SK-N-SH (cell line): ENCODE measurements around the gene LURAP1L.

Experiments
- ELF1 ChIP-seq: IDR thresholded peaks from 2 replicates; pipeline ENCODE4 v1.4.0; 2012
- EP300 ChIP-seq, 2 experiments: IDR thresholded peaks; 2 replicates each; pipeline versions ENCODE4 v1.4.0 to v1.6.1; 2012; ENCODE audit warnings: borderline replicate concordance in 1 of 2, low read depth in 1 of 2, low read length in 1 of 2
- POLR2AphosphoS5 ChIP-seq: IDR thresholded peaks from 2 replicates; pipeline ENCODE4 v1.6.1; 2012; ENCODE audit warnings: low read depth, low read length
- RAD21 ChIP-seq: IDR thresholded peaks from 2 replicates; pipeline ENCODE4 v1.6.1; 2012; ENCODE audit warnings: mild to moderate bottlenecking, low read length
- RFX5 ChIP-seq: IDR thresholded peaks from 2 replicates; pipeline ENCODE4 v1.6.1; 2012; ENCODE audit warnings: mild to moderate bottlenecking, improper control_type of control experiment, low read length
- TF ChIP-seq, protein P1 (sequence below): fragments of 200-600 bp; sonication (generic); IDR thresholded peaks from 2 replicates; pipeline ENCODE4 v1.6.1; 2017; ENCODE audit warnings: antibody characterized with exemption, mild to moderate bottlenecking, moderate library complexity
- TF ChIP-seq, protein P2 (sequence below): fragments of 150-350 bp; IDR thresholded peaks from 2 replicates; pipeline ENCODE4 v1.6.1; 2017; ENCODE audit warnings: antibody characterized with exemption, low read length, low read depth, borderline replicate concordance

DNA sequence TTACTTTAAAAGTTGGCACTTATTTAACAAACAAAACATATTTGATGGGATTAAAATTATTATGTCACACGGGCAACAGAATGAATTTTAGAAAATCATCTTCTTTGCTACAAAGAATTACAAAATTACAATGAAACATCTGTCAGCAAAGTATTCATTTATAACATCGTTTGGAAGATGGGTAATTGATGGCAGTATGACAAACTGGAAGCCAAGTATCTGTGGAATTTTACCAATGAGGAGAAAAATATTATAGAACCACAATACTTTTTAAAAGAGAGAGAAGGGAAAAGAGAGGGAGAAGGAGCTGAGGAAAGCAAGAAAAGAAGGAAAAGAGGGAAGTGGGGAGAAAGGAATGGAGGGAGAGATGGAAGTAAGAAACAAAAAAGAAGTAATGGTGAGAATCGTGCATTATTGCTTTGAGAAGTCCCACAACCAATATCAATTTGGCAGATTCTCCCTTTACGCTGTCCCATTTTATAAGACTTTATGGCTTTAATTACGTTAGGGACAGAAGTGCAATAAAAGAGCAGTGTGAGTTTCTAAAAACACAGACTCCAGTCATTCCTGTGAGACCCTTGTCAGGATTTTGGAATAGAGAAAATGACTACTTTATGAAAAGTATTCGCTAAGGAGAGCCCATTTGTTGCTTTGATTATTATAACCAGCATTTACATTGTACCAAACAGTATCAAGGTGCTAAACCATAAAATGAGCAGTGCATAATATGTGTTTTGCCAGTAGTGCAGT is 76.7 kb downstream of the LURAP1L start:
- TF ChIP-seq ELF1 (no peak), RFX5 (no peak), EP300 (IDR thresholded peaks at IDR 0.05; ENCODE audit: borderline replicate concordance in 1 of 2, low read depth in 1 of 2, low read length in 1 of 2) (no peak), POLR2AphosphoS5 (no peak), RAD21 (no peak)
- TF ChIP-seq, protein P1, sequence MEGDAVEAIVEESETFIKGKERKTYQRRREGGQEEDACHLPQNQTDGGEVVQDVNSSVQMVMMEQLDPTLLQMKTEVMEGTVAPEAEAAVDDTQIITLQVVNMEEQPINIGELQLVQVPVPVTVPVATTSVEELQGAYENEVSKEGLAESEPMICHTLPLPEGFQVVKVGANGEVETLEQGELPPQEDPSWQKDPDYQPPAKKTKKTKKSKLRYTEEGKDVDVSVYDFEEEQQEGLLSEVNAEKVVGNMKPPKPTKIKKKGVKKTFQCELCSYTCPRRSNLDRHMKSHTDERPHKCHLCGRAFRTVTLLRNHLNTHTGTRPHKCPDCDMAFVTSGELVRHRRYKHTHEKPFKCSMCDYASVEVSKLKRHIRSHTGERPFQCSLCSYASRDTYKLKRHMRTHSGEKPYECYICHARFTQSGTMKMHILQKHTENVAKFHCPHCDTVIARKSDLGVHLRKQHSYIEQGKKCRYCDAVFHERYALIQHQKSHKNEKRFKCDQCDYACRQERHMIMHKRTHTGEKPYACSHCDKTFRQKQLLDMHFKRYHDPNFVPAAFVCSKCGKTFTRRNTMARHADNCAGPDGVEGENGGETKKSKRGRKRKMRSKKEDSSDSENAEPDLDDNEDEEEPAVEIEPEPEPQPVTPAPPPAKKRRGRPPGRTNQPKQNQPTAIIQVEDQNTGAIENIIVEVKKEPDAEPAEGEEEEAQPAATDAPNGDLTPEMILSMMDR: no peak
- TF ChIP-seq, protein P2, sequence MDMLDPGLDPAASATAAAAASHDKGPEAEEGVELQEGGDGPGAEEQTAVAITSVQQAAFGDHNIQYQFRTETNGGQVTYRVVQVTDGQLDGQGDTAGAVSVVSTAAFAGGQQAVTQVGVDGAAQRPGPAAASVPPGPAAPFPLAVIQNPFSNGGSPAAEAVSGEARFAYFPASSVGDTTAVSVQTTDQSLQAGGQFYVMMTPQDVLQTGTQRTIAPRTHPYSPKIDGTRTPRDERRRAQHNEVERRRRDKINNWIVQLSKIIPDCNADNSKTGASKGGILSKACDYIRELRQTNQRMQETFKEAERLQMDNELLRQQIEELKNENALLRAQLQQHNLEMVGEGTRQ: no peak
